Suppressor macrophage treated with lipopolysaccharide for 4 hours (primary cell): ENCODE results near the gene GRIN2C.

Experiments used
- DNase-seq: peaks from one replicate; pipeline ENCODE4 v3.0.0-alpha.2; 2020

GRIN2C gene

DNA sequence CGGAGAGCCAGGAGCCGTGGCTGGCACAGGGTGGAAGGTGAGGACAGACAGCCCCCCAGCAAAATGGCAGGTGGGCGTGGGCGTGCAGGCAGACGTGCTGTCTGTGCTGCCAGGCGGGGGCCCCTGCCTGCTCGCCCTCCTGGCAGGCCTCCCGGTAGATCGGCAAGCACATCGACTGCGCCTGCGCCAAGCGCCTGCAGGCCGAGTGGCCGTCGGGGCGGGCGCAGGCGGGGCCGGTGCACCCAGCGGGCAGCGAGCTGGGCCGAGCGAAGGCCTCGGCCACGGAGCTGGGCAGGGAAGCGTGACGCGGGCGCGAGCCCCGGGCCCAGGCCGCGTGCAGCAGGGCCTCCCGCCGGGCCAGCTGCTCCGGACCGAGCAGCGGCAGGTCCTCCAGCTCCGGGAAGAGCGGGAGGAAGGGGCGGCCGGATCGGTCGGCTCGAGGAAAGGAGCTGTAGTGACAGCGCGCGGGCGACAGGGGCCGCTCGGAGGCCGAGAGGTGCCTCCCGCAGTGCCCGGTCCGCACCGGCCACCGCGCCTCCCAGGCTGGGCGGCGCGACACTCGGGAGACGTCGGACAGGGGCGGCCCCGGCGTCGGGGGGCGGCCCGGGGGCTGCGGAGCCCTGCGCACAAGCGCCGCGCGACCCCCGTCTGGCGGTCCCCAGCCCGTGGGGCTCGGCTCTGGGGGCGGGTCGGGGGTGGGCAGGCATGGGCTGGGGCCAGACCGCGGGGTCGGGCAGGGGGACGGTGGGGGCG lies 16.9 kb downstream of the GRIN2C start:
- peak; percentile 80 for DNase-seq

GRCh38 chr17:74842146-74842598 lies 17.5 kb downstream of the GRIN2C start:
- DNase-seq, result no peak

DNA sequence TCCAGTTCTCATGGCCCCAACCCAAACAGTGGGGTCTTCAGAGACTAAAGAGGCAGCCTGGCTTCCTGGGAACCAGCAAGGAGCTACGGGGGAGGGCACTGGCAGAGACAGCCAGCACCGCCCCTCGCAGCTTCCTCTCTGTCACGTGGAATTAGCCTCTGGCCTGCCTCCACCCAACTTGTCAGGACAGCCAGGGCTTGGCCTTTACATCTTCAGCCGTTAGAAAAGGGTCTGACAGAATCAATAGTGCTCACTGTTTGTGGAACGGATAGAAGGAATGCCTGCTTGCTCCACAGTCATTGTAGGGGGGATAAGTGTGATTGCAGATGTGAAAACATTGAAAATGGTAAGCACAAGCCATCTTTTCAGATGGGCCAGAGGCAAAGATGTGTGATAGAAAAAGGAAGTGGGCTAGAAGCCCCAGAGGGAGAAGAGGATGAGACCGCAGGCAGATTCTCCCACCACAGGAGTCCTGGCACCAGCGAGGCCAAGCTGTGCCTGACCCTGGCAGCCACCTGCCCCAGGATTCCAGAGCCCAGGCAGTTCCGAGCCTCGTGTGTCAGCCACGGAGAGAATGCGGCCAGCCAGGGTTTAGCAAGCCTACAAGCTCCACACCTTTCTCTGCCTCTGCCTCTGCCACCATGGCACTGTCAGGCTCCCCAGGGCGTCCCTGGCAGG lies 18.6 kb downstream of the GRIN2C start:
- DNase-seq, result peak; percentile 63

DNA sequence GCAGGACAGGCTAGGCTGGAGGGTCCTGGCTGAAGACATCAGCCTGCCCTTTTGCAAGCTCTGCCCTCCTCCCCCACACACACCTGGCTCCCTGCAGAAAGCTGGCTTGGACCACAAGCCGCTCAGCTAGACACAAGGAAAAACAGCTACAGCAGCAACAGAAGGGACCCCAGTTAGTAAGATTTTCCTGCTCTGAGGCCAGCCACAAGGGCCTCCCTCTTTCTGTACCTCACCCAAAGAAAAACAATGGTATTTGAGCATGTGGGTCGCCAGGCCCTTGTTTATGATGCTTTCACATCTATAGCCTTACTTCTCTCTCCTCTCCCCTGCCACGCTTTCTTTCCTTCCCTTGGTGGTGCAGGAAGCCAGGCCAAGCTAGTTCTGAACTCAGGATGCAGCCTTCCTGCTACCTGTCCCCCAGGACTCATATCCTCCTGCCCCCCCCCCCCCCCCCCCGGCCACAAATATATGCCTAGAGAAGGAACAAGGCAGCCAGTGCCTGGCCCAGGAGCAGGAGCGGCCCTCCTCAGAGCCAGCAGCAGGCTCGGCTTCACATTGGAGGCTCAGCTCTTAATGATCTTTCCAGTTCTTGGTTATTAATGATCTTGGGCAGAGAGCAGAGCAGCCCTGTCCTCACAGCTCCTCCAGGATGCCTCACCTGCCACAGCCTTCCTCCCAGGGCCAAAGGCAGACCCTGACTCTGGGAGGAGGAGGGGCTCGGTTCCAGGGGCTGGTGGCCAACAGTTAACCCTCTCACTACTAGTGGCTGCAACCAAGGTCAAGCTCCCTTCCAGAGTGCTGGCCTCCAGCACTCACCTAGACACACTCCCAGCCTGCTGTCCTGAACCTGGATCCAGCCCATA lies 19.5 kb downstream of the GRIN2C start:
- DNase-seq, result no peak

DNA sequence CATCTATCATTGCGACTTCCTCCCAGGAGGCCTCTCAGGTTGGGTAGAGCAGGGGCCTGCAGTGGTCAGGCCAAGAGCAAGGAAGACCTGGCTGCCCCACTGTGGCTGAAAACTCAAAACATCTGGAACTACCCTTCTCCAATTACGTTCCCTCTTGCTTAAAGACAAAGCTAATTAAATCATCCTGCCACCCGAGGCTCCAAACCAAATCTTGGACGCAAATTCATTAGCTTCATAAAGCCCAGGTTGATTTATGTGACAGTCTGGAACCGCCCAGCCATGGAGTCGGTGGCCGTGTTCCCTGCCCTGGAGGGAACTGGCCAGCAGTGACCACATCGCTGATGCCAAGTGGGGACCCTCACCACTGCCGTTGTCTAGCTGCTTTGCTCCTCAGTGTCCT lies 21.4 kb downstream of the GRIN2C start:
- no peak for DNase-seq

DNA sequence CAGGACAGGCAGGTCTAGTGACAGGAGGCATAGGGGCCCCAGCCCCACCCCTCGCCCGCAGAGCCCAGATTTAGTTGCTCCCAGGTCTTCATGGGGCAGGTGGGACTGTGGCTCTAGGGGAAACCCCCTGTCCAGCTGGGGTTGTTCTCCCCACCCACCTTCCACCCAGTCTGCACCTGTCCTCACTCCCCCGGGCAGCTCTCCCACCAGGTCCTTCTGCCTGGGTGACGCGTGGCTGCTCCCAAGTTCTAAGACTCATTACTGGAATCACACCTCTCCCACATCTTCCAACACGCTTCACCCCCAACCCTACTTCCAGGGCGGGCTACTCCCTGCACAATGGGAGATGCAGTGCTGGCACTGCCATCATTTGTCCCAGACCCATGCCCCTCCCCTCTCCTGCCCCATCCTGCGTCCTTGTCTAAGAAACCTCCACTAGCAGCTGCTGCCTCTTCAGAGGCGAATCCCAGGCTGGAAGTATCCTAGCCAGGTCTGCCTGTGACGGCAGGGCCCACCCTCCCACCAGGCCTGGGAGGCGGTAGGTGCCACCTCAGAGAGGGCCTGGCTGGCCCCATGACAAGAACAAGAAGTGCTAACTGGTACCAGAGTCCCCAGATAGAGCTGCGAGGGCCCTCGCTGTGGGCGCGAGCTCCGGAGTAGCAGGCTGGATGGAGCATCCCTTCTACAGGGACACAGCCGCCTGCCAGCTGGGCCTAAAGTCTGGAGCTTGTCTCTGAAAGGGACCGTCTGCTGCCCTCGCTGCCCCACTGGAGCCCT lies 22.8 kb downstream of the GRIN2C start:
- DNase-seq, result no peak

GRCh38 chr17:74836191-74836590 lies 23.5 kb downstream of the GRIN2C start:
- no peak for DNase-seq

DNA sequence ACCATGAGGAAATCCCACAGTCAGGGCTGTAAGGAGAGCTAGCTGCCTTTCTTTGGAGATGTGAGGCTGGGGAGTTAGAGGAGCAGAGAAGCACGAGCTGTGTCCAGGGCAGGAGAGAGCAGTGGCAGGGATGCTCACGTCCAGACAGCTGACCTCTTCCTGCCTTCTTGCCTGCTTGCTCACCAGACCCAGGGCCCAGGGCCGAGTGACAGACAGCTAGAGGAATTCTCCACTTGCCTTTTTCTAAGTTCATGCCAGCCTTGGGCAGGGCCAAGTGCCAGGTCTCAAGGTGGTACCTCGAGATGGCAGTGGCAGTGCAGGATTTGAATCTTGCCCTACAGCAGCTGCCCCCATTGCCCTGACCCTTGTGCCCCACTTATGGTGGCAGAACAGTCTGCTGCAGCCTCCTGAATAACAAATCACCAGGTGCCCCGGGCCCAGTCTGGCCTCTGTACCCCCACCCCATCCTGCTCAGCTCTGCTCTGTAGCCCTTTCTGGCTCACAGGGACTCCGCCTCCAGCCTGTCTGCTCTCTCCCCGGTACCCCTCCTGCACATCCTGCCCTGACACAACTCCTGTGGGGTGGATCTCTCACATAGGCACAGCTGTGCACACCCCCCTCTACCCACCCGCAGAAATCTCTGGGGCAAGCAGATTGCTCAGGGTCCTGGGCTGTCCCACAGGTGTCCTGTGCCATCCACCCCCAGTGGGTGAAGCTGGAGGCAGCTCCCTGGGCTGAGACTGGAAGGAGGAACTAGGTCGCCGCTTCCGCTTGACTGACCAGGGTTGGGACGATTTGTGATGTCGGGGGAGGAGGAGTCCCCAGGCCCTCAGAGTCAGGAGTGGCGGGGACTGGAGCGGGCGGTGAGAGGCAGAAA lies 25.9 kb downstream of the GRIN2C start:
- peak; percentile 42 for DNase-seq

DNA sequence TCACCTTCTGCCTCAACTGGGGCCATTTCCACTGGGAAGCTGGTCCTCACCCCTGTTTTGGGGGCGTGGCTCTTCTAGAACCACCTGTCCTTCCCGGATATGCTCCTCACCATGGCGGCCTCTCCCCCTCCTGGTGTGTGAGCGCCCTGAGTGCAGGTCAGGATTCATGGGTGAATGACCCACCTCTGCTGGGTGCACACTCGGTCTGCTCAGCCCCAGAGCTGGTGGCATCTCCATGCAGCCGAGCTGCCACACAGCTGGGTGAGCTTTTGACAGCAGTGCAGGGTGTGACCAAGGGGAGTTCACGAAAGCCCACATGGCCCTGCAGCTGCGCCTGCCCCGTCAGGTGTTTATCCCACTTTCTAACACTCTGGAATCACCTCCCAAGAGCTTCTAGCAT lies 27.3 kb downstream of the GRIN2C start:
- DNase-seq, result no peak

GRCh38 chr17:74831444-74832146 lies 28.1 kb downstream of the GRIN2C start:
- no peak for DNase-seq

- DNase-seq, result no peak
These were observed 28.8 kb downstream of the GRIN2C start for GRCh38 chr17:74830861-74831260.

- DNase-seq, result no peak
These were observed 31.9 kb downstream of the GRIN2C start for GRCh38 chr17:74827800-74828199.

- DNase-seq, result no peak
These were observed 33.5 kb downstream of the GRIN2C start for GRCh38 chr17:74825952-74826719.

GRCh38 chr17:74824961-74825627 lies 34.6 kb downstream of the GRIN2C start:
- no peak for DNase-seq

DNA sequence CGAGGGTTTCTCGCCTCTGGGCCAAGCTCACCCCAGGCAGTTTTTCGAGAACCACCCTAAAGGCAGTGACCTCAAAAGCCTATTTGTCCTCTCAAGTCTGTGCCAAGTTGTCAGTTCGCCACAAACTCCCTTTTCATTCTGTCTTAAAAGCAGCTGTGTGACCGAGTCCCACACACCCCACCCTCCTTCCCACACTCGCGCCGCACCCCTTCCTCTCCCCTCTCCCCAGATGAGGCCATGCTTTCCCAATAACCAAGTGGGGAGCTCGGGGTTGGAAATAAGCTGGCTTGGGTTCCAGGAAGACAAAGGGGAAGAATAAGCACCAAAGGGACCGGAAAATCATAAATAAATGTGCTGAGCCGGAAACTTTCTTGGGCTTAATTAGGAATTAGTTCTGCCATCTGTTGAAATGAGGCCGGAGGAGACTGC lies 36.7 kb downstream of the GRIN2C start:
- no peak for DNase-seq

DNA sequence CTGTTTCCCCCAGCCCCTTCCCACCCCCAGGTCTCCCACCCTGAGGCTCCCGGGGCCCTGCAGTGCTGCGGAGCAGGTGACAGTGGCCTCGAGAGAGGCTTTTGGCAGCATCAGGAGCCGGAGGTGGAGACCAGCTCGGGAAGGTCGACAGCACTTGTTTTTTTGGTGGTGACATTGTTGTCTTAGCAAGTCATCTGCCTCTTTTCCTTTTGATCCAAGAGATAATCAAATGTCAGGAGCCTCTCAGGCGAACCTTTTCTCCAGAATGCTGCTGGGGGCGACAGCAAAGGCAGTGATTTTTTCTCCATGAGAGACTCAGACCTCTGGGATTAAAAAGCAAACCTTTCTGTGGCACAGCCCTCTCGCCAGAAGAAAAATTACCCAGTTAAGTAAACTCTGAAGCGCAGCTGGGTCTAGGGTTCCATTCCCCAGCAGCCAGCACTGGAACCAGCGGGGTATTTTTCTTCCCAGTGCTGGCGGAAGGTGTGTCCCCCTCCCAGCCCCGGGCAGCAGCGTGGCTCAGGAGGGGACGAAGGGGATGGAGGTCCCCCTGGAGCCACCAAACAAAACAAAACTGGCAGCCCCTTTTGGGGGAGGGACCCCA lies 37.2 kb downstream of the GRIN2C start:
- DNase-seq, result no peak

- no peak for DNase-seq
These were observed 37.9 kb downstream of the GRIN2C start for GRCh38 chr17:74821655-74822334.

DNA sequence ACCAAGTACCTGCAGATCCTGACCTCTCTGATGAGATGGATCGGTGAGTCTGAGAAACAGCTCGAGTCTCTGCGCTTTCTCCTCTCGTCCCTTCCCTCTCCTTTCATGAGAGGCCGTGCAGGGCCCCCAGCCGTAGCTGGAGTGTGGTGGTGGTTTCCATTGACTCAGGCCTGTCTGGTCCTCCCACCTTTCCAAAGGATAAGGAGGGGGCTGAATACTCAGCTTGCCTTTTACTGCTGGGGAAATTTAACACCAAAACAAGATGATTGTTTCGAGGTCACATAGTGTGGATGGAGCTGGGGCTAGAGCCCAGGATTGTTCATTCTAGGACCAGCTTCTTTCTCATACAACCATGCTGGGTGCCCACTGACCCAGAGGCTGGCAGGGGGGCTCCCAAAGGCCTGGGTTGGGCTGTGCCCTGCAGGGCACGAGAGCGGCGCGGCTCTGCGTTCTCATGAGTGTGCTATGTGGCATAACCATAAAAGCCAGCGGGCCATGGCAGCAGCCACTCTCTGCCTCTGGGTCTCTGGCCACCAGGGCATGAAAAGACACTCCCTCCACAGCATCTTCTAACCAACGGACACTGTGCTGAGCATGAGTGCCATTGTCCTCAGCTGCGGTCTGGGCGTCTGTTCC lies 39.8 kb downstream of the GRIN2C start:
- DNase-seq, result no peak
